DMS53 treated with DMSO at 0.1 percent for 48 hours (cell line): ENCODE results near the gene PALD1.

ENCODE experiments used
- DNase-seq: peaks from one replicate; lab custom pipeline; 2025; ENCODE audit not compliant: unreplicated experiment; lab: John Stamatoyannopoulos, UW

PALD1 gene

DNA sequence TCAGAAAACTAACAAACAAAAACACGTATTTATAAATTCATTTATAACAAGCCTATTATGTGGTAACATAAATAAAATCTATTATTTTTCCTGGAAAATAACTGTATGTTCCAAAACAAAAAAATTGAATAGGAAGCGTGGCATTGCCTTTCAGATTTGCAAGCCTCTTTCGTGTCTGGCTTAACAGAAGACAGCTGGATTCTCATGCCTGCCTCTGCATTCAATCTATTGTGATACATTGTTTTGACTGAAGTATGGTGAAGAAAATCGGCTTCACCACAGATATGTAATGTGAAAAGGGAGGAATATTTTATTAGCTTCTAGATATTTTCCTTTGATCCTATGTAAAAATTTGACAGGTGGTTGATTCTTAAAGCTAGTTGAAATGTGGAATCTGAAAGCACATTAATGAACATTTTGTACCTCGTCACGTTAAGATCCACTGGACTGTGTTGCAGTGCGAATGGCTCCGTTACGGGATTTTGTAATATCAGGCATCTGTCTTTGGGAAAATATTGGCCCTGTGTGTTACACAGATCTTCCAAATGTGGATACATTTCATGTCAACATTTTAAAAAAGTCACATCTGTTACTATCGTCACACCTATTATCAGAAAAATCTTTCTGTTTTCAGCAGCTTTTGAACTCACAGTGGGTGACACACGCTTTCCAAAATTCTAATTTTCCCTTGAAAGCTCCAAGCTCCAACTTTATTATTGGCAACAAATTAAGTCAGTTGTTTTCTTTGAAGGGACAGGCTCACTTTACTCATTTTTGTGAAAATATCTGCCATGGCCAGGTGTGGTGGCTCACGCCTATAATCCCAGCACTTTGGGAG is 26.2 kb downstream of the PALD1 start:
- DNase-seq, result no peak

DNA sequence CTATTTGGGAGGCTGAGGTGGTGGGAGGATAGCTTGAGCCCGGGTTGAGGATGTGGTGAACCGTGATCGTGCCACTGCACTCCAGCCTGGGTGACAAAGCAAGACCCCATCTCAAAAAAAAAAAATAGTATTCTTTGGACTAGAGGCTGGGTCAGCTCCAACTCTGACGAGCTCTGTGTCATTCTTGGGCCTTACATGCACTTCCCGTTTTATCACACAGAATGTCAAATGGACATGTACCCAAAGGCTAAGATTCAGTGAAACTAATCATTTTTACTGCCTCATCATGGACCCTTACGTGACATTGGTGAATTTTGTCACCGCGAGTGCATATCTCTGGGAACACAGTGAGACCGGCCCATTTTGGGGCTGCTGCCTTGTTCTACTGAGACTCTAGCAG is 27.3 kb downstream of the PALD1 start:
- DNase-seq, result no peak

DNA sequence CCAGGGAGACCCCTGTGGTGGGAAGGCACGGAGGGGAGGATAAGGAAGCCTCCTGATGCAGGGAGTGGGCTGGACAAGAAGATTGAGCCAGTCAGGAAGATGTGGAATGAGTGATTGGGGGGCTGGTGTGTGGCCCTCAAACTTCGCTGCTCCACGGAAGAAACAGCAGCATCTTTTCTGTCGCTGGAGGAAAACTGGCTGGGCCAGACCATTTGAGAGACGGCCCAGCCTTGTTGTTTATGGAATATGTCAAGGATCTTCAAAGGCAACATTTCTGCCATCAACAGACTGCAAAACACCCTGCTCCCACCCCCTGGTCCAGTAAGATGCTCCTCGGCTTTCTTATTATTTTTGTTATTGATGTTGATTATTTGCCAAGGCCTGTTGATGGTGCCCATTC is 29.4 kb downstream of the PALD1 start:
- no peak for DNase-seq

DNA sequence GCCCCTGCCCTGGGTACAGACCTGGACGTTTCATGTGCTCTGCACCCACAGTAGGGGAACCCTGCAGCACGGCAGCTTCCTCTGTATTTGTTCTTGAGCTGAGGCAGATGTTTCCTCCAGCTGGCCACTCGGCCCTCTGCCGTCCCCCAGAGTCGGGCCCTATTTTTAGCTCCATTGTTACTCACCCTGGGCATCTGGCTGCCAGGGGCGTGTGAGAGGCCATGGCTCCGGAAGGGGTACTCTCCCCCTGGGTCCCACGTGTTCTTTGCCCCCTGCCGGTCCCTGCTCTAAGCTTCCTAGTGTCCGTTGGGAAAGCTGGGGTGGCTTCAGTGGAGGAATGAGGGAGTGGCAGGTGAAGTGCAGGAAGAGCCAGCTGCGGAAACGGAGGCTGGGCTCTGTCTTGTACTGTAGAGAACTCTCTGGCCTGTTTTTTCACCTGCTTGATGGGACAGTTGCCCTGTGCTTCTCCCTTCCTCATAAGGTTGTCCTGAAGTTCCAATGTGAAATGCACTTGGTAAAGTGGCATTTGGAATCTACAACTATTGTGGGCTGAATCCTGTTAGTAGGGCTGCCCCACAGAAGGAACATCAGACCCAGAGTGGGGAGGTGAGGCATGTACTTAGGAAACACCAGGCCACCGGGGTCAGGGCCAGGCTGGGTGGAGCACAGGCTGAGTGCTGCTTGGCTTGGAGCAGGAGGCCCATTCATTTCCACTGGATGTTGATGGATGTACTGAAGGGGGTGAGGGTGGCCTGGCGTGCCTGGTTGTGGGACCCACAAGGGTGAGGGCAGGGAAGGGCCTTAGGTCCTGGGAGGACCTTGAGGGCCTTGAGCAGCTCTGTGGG is 30.6 kb downstream of the PALD1 start:
- peak; percentile 81 for DNase-seq

DNA sequence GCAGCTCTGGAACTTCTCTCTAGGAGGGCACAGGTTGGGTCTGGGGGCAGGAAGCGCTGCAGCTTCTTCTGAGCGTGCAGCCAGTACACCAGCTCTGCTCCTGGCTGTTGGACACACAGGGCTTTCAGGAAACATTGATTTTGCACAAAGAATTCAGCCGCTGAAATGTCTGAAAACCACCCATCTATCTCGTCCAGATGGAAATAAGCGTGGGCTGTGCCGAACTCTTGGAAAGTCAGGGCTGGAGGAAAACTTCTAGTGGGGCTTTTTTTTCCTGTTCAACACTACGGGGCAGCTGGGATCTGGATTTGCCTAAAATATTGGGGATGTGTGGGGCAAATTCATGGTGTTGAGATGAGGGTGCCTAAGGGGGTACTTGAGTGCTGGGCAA is 31.2 kb downstream of the PALD1 start:
- DNase-seq, result no peak

DNA sequence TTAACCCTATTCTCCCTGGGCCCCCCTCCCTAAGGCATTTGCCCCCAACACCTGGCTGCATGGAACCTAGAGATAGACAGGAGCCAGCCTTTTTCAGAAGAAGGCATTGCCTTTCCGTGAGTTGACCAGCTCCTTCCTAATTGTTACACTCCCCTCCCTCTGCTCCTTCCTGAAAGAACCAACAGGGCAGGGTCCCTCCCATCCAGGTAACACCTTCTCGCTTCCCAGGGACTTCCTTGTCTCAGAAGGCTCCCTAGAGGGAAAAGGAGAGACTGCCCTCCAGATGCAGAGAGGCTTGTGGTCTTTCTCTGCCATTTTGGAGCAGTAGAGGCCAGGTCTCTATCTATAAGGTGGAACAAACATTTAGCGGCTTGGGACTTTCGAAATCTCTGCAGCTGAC is 31.9 kb downstream of the PALD1 start:
- no peak for DNase-seq

DNA sequence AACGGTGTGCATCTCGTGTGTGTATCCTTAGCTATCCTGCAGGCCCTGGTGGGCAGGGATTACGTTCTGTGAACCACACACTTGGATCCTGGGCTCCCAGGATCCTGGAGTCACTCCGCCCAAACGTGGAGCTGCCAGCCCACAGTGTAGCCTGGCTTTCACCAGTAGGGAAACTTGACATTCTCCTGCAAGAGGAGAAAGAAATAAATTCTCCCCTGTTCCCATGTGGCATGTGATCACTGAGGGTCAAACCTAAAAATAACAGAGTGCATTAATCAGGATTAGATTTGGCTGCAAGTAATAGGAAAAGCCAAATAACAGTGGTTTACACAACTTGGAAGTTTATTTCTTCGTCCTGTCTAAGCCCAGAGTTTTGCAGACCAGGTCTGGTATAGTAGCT is 32.3 kb downstream of the PALD1 start:
- DNase-seq, result no peak

DNA sequence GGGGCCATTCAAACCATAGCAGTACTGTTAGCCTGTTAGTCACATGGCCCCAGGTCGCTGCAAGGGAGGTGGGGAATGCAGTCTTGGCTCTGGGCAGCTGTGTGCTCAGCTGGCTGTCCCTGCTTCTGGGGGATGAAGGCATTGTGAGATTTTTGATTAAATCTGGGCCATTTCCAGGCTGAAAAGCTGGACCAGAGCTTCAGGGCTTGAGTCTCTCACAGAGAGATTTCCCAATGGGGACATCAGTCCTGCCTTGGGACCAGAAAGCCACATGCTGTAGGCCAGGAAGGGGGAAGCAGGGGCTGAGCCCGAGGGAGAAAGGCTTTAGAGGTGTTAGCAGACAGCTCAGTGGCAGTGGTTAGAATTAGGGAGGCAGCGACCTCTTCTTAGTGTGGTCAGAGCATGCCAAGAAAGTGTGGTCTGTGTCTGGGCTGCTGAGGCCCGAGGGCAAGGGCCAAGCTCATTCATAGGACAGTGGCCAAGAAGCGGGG is 33.6 kb downstream of the PALD1 start:
- DNase-seq, result no peak

DNA sequence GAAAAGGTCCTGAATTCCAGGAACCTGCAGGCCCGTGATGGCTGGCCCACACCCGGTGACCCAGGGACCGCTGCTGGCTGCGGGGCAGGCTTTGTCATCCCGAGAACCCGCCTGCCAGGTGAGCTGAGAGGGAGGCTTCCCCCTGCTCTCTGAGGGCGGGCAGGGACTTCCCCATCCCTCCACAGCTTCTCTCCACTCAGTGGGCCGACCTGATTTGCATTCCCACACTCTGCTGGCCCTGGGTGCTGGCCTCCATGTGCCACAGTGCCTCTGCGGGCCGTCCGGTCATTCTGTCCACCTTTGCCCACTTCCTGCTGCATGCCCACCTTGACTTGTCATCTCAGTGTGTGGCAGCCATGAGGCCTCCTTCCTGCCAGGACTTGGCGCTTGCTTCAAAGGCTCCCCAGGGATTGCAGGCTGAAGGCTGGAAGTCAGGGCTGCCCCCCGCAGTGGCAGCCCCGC is 35.3 kb downstream of the PALD1 start:
- no peak for DNase-seq

DNA sequence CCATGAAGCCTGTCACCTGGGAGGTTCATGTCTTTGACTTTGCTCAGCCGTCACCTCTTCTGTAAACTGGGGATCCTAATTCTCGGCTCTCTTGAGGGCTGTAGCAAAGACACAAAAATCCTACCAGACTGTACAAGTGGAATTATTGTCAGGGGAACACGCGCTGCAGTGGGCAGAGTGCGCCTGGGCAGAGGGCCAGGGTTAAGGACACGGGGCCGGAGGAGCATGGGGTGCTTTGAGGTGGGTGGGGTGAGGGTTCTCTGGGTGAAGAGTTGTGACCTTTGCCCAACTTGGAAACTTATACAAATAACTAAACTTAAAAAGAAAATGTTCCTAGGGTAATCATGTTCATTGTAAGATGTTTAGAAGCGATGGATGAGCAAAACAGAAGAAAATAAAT is 36.0 kb downstream of the PALD1 start:
- DNase-seq, result no peak

DNA sequence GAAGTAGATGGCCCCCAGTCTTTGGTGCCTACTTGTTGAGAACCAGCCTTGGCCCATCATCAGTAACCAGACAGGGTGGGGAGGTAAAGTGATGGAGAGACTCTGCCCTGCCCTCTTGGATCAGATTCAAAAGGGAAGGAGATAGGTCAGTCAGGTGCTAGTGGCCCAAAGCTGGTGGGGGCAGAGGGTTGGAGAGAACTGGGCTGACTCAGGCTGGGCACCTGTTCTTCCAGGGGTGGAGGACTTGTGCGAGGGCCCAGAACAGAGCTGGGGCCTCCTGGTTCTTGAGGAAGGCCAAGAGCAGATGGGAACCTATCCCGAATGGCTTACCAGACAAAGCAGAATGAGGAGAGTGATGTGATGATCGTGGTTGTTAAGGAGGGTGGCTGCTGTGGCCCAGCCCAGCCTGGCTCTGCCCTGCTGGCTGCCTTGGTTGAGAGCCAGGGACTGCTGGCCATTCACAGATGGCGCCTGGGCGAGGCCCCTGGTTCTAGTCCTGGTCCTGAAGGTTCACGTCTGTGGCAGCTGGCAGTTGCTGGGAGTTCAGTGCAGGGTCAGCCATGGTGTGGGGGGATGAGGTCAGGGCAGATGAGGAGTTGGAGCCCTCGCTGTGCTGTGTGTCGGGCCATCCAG is 36.6 kb downstream of the PALD1 start:
- no peak for DNase-seq

DNA sequence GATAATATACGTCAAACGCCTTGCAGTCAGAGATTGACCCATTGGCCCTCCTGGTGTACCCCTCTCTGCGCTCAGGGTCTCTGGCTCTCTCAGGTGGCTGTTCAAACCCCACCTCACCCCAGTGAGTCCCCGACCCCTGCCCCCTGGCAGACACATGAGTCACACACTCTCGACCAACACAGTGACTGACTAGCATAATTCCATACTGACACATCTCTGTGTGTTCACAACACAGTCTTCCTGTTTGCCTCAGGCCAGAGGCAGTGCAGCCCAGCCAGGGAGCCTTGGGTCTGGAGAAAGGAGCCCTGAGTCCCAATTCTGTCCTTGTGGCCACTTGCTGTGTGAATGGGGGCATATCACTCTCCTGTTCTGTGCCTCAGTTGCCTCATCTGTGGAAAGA is 40.1 kb downstream of the PALD1 start:
- no peak for DNase-seq

DNA sequence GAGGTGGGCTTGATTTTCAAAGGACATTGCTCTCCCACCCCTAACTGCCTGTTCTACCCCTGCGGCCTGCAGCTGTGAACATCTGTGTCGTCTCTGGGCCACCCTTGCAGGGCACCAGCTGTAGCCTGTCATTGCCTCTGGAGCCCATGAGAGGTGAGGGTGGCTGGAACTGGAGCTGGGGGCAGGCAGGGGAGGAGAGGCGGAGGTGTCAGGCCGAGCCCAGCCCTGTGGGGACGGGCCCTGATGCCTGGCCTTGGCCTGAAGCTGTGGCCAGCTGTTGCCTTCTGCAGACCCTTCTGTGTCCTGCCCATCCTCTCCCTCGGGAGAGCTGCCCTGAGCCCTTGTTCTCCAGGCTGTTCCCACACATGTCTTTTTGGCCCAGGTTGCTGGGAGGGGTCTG is 44.5 kb downstream of the PALD1 start:
- no peak for DNase-seq

DNA sequence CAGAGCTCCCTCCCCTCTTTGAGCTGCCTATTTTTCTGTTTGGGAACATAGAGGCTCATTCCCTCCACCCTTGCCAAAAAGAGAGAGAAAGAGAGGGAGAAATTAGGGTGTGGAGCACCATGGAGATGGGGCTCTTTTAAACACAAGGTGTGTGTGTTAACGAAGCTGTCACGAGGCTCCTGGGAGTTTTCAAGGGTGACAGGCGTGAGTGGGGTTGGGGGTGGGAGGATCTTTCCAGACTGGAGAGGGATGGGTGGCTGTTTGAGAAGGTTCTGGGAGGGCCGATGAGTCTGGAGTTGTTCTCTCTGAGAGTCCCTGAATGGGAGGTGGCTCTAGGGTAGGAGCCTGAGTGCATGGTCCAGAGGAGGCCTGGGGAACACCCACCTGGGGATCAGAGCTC is 45.0 kb downstream of the PALD1 start:
- DNase-seq, result no peak

DNA sequence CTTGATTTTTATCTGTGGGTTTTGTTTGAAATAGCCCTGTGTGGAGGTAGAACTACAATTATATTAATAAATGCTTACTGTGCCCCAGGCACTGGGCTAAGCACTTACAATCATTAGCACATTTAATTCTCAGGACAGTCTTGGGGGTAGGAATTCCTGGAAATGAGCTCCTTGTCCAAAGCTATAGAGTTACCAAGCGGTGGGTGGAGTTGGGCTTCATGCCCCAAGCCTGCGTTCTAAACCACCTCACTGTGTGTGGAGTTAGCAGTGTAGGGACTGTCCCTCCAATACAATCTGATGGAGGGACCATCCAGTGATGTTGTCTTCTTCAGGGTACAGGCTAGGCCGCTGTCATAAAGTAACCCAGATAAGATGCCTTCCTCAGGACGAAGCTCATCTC is 49.7 kb downstream of the PALD1 start:
- no peak for DNase-seq

DNA sequence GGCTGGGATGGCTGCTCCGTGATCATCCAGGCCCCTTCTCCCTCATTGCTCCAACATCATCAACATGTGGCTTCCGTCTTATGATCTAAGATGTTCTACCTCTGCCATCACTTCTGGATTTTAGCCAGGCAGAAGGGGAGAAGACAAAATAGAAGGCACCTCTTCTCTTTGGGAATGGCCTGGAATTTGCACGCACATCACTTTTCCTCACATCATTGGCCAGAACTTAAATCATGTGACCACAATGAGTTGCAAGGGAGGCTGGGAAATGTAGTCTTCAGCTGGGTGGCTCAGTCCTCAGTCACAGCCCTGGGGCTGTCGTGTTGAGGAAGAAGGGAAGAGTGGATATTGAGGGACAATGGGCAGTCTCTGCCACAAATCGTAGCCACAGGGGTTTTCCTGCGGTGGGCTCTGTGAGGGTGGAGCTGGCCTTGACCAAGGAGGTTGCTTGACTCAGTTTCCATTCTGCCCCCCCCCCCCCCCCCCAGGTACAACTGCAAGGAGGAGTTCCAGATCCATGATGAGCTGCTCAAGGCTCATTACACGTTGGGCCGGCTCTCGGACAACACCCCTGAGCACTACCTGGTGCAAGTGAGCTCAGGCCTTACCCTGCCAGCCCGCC is 50.3 kb downstream of the PALD1 start:
- peak; percentile 9 for DNase-seq

DNA sequence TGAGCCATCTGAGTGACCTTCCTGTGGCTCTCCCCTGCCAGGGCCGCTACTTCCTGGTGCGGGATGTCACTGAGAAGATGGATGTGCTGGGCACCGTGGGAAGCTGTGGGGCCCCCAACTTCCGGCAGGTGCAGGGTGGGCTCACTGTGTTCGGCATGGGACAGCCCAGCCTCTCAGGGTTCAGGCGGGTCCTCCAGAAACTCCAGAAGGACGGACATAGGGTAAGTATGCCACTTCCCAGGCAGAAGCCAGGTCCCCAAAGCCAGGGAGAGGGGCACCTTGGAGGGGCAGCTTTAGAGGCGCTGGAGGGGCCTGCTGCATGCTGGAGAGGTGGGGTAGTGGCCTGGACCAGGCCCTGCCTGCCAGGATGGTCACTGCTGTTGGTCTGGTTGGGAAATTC is 51.3 kb downstream of the PALD1 start:
- DNase-seq, result no peak

DNA sequence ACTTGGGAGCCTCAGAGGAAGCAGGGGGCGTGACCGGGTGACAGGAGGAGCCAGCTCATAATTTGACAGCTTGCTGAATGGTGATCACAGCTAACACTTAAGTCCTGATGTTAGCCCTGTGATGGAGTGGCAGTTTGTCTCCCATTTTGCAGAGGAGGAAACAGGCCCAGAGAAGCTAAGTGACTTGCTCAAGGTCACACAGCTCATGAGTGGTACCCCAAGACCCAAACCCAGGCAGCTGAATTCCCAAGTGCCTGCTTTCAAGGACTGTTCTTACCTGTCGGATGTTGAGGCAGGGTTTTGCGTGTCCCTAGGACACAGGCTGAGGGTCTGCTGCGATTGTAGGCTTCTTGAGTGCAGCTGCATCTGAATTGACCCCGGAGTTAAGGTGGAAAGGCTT is 51.7 kb downstream of the PALD1 start:
- DNase-seq, result no peak

DNA sequence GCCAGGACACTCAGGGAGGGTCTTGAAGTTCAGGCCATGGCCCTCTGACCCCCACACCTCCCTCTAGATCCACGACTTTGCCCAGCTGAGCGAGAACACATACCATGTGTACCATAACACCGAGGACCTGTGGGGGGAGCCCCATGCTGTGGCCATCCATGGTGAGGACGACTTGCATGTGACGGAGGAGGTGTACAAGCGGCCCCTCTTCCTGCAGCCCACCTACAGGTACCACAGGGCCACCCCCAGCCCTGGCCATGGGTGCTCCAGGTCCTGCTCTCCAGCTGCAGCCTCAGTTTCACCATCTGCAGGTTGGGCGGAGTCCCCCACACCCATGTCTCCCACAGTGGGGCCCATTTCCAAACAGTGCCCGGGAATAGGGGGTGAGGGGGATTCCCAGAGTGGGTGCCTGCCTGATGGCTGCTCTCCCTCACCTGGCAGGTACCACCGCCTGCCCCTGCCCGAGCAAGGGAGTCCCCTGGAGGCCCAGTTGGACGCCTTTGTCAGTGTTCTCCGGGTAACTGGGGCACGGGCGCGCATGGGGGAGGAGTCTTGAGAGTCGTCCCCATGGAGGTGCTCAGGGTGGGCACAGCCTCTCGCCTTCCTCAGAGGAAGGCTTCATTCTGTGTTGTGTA is 54.1 kb downstream of the PALD1 start:
- no peak for DNase-seq

DNA sequence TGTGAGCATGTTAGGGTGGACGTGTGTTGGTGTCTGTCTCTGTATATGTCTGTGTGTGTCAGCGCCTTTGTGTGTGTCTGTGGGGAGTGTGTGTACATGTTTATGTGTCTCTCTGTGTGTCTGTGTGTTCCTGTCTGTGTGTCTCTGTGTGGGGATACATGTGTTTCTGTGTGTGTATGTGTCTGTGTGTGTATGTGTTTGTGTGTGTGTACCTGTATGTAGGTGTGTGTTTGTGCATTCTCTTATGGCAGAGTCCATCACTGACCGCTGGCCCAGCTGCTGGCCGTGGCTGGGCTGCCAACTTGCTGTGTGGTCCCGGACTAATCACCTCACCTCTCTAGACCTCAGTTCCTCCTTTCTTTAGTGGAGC is 54.6 kb downstream of the PALD1 start:
- DNase-seq, result no peak

DNA sequence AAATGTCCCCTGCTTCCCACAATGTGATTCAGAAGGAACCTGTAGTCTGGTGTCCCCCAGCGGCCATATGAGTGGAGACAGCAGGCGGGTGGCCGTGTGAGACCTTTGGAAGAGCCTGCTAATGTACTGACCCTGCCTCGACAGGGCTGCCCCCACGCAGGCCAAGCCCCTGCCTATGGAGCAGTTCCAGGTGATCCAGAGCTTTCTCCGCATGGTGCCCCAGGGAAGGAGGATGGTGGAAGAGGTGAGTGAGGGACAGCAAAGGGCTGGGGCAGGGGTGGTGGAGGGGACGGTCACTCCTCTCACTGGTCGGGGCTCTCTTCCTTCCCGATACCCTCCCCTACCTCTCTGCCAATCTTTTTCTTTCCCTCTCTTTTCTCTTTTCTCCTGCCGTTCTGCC is 55.7 kb downstream of the PALD1 start:
- DNase-seq, result no peak
